PC-9 (cell line): Measurements from ENCODE around the gene BFSP1. TPM values are rescaled to one million over a fixed set of nuclear protein-coding genes. Genes with fewer than 3 reads are reported as not detected.

Experiments used
- BruUV-seq: library from RNA; stranded (reverse); fragments of 400-500 nt; replicated peaks from 2 replicates; lab custom pipeline; 2021; lab: Mats Ljungman, UMichigan
- CTCF ChIA-PET: fragments of 300-600 bp; sonication (Branson Sonifier 250); formaldehyde crosslinking; loops from one replicate; lab custom pipeline; 2022; ENCODE audit warnings: antibody characterized with exemption; lab: Charles Lee
- POLR2A ChIA-PET: fragments of 300-600 bp; sonication (Branson Sonifier 250); formaldehyde crosslinking; loops from one replicate; lab custom pipeline; 2022; ENCODE audit warnings: antibody characterized with exemption; ENCODE audit not compliant: unreplicated experiment; lab: Charles Lee
- DNase-seq, 2 experiments: peaks; one replicate each; pipeline versions ENCODE4 v3.0.0 to v3.0.0-alpha.2; 2015 to 2022; ENCODE audit warnings: mixed read lengths in 1 of 2
- H2AFZ ChIP-seq: fragments of 200-600 bp; sonication (generic); 2 replicates; pipeline ENCODE4 v1.8.1; 2017; ENCODE audit warnings: antibody characterized with exemption
- H3F3A ChIP-seq: fragments of 200-600 bp; sonication (generic); 2 replicates; pipeline ENCODE4 v1.8.1; 2017; ENCODE audit warnings: antibody characterized with exemption, mild to moderate bottlenecking, low read depth; ENCODE audit not compliant: insufficient read depth
- H3K27ac ChIP-seq: fragments of 200-600 bp; sonication (generic); 2 replicates; pipeline ENCODE4 v1.6.1; 2016; ENCODE audit warnings: mixed run types
- H3K27me3 ChIP-seq: fragments of 200-600 bp; sonication (generic); 2 replicates; pipeline ENCODE4 v1.6.1; 2016; ENCODE audit warnings: low read depth, mixed run types; ENCODE audit not compliant: insufficient read depth
- H3K36me3 ChIP-seq: fragments of 200-600 bp; sonication (generic); 2 replicates; pipeline ENCODE4 v1.6.1; 2016; ENCODE audit warnings: low read depth, mixed run types
- H3K4me1 ChIP-seq: fragments of 200-600 bp; sonication (generic); replicated peaks from 2 replicates; pipeline ENCODE4 v1.6.1; 2016; ENCODE audit warnings: mixed run types; ENCODE audit not compliant: insufficient read depth
- H3K4me2 ChIP-seq: fragments of 200-600 bp; sonication (generic); 2 replicates; pipeline ENCODE4 v1.6.1; 2017; ENCODE audit warnings: mixed run types
- H3K4me3 ChIP-seq: fragments of 200-600 bp; sonication (generic); 2 replicates; pipeline ENCODE4 v1.6.1; 2016; ENCODE audit warnings: mixed run types
- H3K79me2 ChIP-seq: fragments of 200-600 bp; sonication (generic); 2 replicates; pipeline ENCODE4 v1.6.1; 2017; ENCODE audit warnings: low read depth, mixed run types
- H3K9me2 ChIP-seq: fragments of 200-600 bp; sonication (generic); 2 replicates; pipeline ENCODE4 v1.8.1; 2017; ENCODE audit warnings: mild to moderate bottlenecking; ENCODE audit not compliant: insufficient read depth
- H3K9me3 ChIP-seq: fragments of 200-600 bp; sonication (generic); 2 replicates; pipeline ENCODE4 v1.8.1; 2016; ENCODE audit warnings: low read depth; ENCODE audit not compliant: insufficient read depth
- H4K20me1 ChIP-seq: fragments of 200-600 bp; sonication (generic); 2 replicates; pipeline ENCODE4 v1.8.1; 2017; ENCODE audit not compliant: insufficient read depth
- EZH2 ChIP-seq: fragments of 200-600 bp; sonication (generic); IDR thresholded peaks from 2 replicates; pipeline ENCODE4 v1.8.0; 2017; ENCODE audit warnings: antibody characterized with exemption, low read depth
- intact Hi-C: fragments of 100-400 bp; cut with micrococcal nuclease; formaldehyde crosslinking; loops from one replicate; pipeline ENCODE4 v1.10.0; 2022; ENCODE audit not compliant: unreplicated experiment
- total RNA-seq: library from RNA; stranded (reverse); gene quantifications from 2 replicates; pipeline ENCODE4 v1.2.3, GENCODE V29; 2021
- TF ChIP-seq, protein P1 (sequence below): fragments of 200-600 bp; sonication (generic); conservative IDR thresholded peaks from 2 replicates; pipeline ENCODE4 v1.6.1; 2017; ENCODE audit warnings: mixed run types, antibody characterized with exemption, mild to moderate bottlenecking, moderate library complexity

BFSP1 gene
- total RNA-seq, 1 experiment from 2014 or later = 13.8 TPM

DNA sequence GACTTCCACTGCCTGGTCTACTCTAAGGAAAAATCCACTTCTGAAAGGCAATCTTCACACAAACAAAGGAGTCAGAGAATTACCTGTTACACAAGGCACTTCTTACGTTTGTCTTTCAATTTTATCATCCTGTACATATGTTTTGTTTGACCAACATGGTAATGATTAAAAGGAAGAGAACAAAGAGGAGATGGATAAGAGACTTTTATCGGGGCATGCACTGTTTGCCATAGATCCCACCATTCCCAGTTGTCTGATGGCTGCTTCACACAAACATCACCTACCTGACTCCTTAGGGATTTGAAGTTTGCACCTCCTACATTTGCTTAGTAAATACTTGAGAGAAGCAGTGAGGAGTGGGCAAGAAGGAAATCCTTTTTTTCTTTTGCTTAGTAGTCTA, 87.1 kb downstream of the BFSP1 start:
- POLR2A ChIA-PET = no interaction called here
- no peaks in the 10 kb centered on the region for H3K9me3 ChIP-seq
- TF ChIP-seq EZH2 = no peak
- TF ChIP-seq, protein P1, sequence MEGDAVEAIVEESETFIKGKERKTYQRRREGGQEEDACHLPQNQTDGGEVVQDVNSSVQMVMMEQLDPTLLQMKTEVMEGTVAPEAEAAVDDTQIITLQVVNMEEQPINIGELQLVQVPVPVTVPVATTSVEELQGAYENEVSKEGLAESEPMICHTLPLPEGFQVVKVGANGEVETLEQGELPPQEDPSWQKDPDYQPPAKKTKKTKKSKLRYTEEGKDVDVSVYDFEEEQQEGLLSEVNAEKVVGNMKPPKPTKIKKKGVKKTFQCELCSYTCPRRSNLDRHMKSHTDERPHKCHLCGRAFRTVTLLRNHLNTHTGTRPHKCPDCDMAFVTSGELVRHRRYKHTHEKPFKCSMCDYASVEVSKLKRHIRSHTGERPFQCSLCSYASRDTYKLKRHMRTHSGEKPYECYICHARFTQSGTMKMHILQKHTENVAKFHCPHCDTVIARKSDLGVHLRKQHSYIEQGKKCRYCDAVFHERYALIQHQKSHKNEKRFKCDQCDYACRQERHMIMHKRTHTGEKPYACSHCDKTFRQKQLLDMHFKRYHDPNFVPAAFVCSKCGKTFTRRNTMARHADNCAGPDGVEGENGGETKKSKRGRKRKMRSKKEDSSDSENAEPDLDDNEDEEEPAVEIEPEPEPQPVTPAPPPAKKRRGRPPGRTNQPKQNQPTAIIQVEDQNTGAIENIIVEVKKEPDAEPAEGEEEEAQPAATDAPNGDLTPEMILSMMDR = no peak
- intact Hi-C loops = no loop called here
- no peak overlapping the region for H2AFZ ChIP-seq
- peaks cover 77% of the 10 kb centered on the region for H3K27me3 ChIP-seq
- no peaks in the 10 kb centered on the region for H3F3A ChIP-seq
- H3K4me3 ChIP-seq = no peak overlapping the region
- no peak overlapping the region for H3K4me2 ChIP-seq
- no peak for DNase-seq
- CTCF ChIA-PET = no interaction called here
- H3K27ac ChIP-seq = no peak overlapping the region
- no peaks in the 10 kb centered on the region for H3K79me2 ChIP-seq
- H3K9me2 ChIP-seq = no peaks in the 10 kb centered on the region
- no peaks in the 10 kb centered on the region for H4K20me1 ChIP-seq
- BruUV-seq = no TSS peak
- H3K36me3 ChIP-seq = no peaks in the 10 kb centered on the region
- H3K4me1 ChIP-seq = no peaks in the 10 kb centered on the region

Other genes with a start within 250 kb of the BFSP1 start
- 296 and 366 TPM in 2 replicates for gene DSTN, start 38.7 kb upstream of the BFSP1 start, total RNA-seq
- gene RRBP1, start 150.9 kb upstream of the BFSP1 start, total RNA-seq = 144 and 156 TPM in 2 replicates
- gene BANF2, start 168.6 kb upstream of the BFSP1 start, total RNA-seq = not detected in 2 replicates